B cell (primary cell): ENCODE data around the gene SLC52A3.

Source experiments
- CTCF ChIP-seq: fragments of 200-600 bp; IDR thresholded peaks from one replicate; pipeline ENCODE4 v1.8.0; 2022; ENCODE audit warnings: antibody characterized with exemption, mild to moderate bottlenecking
- EZH2 ChIP-seq: IDR thresholded peaks from 2 replicates; pipeline ENCODE4 v1.6.1; 2012; ENCODE audit warnings: borderline replicate concordance, low read depth, mild to moderate bottlenecking, moderate library complexity, low read length; ENCODE audit not compliant: insufficient read depth, poor library complexity, severe bottlenecking

DNA sequence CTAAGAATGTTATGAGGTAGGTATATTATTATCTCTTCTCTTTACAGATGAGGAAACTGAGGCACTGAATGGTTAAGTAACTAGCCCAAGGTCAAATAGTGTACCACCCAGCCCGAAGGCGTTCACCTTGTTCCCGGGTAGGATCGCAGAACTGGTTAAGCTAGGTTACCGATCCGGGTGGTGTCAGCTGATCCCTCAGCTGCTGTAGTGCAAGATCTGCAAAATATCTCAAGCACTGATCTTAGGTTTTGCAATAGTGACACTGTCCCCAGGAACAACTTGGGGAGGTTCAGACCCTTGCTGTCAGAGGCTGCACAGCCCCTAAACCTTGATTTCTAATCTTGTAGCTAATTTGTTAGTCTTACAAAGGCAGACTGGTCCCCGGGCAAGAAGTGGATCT is 28.1 kb downstream of the SLC52A3 start:
- TF ChIP-seq CTCF (no peak), EZH2 (no peak)
